DOHH2 (cell line): ENCODE data around the gene PDE4D.

Experiments
- CTCF ChIP-seq: fragments of 200-600 bp; sonication (generic); IDR thresholded peaks from one replicate; pipeline ENCODE4 v1.5.1; 2014; ENCODE audit warnings: antibody characterized with exemption, mild to moderate bottlenecking, low read depth, low read length; ENCODE audit not compliant: poor library complexity, severe bottlenecking
- EZH2phosphoT487 ChIP-seq: fragments of 200-600 bp; sonication (generic); IDR thresholded peaks from 2 replicates; pipeline ENCODE4 v1.6.1; 2017; ENCODE audit warnings: borderline replicate concordance, mild to moderate bottlenecking, antibody characterized with exemption, low read length, moderate library complexity, mixed read lengths

GRCh38 chr5:59722874-59723273 lies 170.7 kb downstream of the PDE4D start:
- no peak for TF ChIP-seq CTCF
- TF ChIP-seq EZH2phosphoT487, result no peak
